Spleen (tissue), 11 donors: ENCODE measurements around the gene PPP2R5E. TPM values are rescaled to one million over a fixed set of nuclear protein-coding genes. Genes with fewer than 3 reads are reported as not detected.
A peak's percentile ranks its signal among the peaks of the same experiment; 100 is the strongest.

ENCODE experiments used
- DNase-seq: peaks from one replicate; pipeline ENCODE4 v3.0.0-alpha.2; 2020
- H3K27ac ChIP-seq, 8 donors: fragments of 200-600 bp; sonication (generic) in 7 of 8; 1 replicate in 4 of 8; 2 replicates in 4 of 8; pipeline versions ENCODE4 v1.5.0 to v1.8.0; 2016 to 2021; ENCODE audit warnings: inconsistent platforms in 4 of 8, mild to moderate bottlenecking in 4 of 8, moderate library complexity in 1 of 8
- H3K27me3 ChIP-seq, 7 donors: fragments of 200-600 bp; sonication (generic) in 6 of 7; replicated peaks in 1 of 7; 1 replicate in 4 of 7; 2 replicates in 3 of 7; pipeline versions ENCODE4 v1.5.0 to v1.8.0; 2016 to 2021; ENCODE audit warnings: inconsistent platforms in 3 of 7, mild to moderate bottlenecking in 1 of 7
- H3K36me3 ChIP-seq, 6 donors: fragments of 200-600 bp; sonication (generic) in 5 of 6; 1 replicate in 4 of 6; 2 replicates in 2 of 6; pipeline versions ENCODE4 v1.5.0 to v1.8.0; 2016 to 2021; ENCODE audit warnings: inconsistent platforms in 2 of 6
- H3K4me1 ChIP-seq, 6 donors: fragments of 200-600 bp; sonication (generic) in 5 of 6; 1 replicate in 3 of 6; 2 replicates in 3 of 6; pipeline versions ENCODE4 v1.5.0 to v1.8.0; 2016 to 2021; ENCODE audit warnings: inconsistent platforms in 3 of 6
- H3K4me3 ChIP-seq, 8 donors: fragments of 200-600 bp; sonication (generic) in 7 of 8; 1 replicate in 4 of 8; 2 replicates in 4 of 8; pipeline versions ENCODE4 v1.5.0 to v1.8.0; 2016 to 2021; ENCODE audit warnings: inconsistent platforms in 4 of 8, mild to moderate bottlenecking in 4 of 8, moderate library complexity in 2 of 8
- H3K9me3 ChIP-seq, 8 donors: fragments of 200-600 bp; sonication (generic) in 7 of 8; 1 replicate in 4 of 8; 2 replicates in 4 of 8; pipeline versions ENCODE4 v1.5.0 to v1.8.0; 2016 to 2021; ENCODE audit warnings: inconsistent platforms in 4 of 8
- CTCF ChIP-seq, 11 experiments: fragments of 200-600 bp in 7 of 11; fragments of 450-650 bp in 4 of 11; sonication (generic) in 4 of 11; IDR thresholded peaks in 8 of 11; conservative IDR thresholded peaks in 3 of 11; 1 replicate in 7 of 11; 2 replicates in 4 of 11; pipeline versions ENCODE4 v1.4.0 to v1.8.0; 2016 to 2021; ENCODE audit warnings: antibody characterized with exemption in 11 of 11, inconsistent platforms in 4 of 11, mild to moderate bottlenecking in 1 of 11
- POLR2A ChIP-seq, 3 donors: fragments of 450-650 bp; IDR thresholded peaks; one replicate each; pipeline ENCODE4 v1.5.1; 2017; ENCODE audit warnings: antibody characterized with exemption in 3 of 3, mild to moderate bottlenecking in 1 of 3
- POLR2AphosphoS5 ChIP-seq, 3 donors: sonication (generic); formaldehyde crosslinking; IDR thresholded peaks; one replicate each; pipeline ENCODE4 v1.5.1; 2017; ENCODE audit warnings: antibody characterized with exemption in 3 of 3
- WGBS, 5 donors: extraction: QIAGEN DNeasy Blood & Tissue Kit in 3 of 5; methylation state at CpG; one replicate each; pipeline versions ENCODE4 v1.1.5 to v1.1.7; 2013 to 2018; 5-methylcytosine and 5-hydroxymethylcytosine counted together
- intact Hi-C: fragments of 100-400 bp; cut with DNase I; formaldehyde crosslinking; loops from one replicate; pipeline ENCODE4 v1.15.0; 2023; ENCODE audit warnings: low total_unique reads
- polyA plus RNA-seq, 3 donors: library from polyadenylated mRNA; stranded (reverse); fragments of 200-250 nt; gene quantifications; one replicate each; pipeline ENCODE4 v1.2.1, GENCODE V29; 2013
- total RNA-seq, 7 donors: library from RNA; depleted of rRNA in 3 of 7; stranded (reverse); fragments of >200 nt in 3 of 7; fragmentation: NEBNext Ultra II Directional in 4 of 7; extraction: Animal tissue kit (Norgen Biotek cat#: 25700) in 4 of 7; gene quantifications; one replicate each; pipeline versions ENCODE4 v1.1.0 to v1.2.1, GENCODE V29; 2016 to 2021
- donor health status: healthy with polysubstance abuse.
- donor health status: DM: no; HTN: no; CAD: no; lungs with moderate emphysema.
- donor health status: DM: no; HTN: no; CAD: no.
- donor health status: Bipolar disorder and iron deficiency.
- donor health status: healthy.
- donor health status: DM: no; HTN: no; CAD: no.
- donor health status: DM: yes; HTN: yes; CAD: no.

Gene PPP2R5E
- total and polyA plus RNA-seq, 10 donors: 6.1 to 42.3 (median 29.1) TPM

- Histone ChIP-seq H3K9me3 (no peaks in the 10 kb centered on the region), H3K27ac (peak overlapping the region; percentile 88 to 95 (median 90)), H3K4me3 (peak overlapping the region; percentile 85 to 98 (median 91)), H3K4me1 (peaks cover 7 to 49% (median 30%) of the 10 kb centered on the region in 6 donors), H3K27me3 (no peaks in the 10 kb centered on the region), H3K36me3 (peaks cover 0 to 29% (median 20%) of the 10 kb centered on the region in 6 donors)
- intact Hi-C loops: loop anchor here (5.0 kb wide), 2 partner anchors 100 to 150 kb away; partner anchors contain the start of gene WDR89
- DNase-seq: no peak
- TF ChIP-seq POLR2A (IDR thresholded peaks at IDR 0.05) (no peak), CTCF (IDR thresholded peaks at IDR 0.05 in 8 of 11, conservative IDR thresholded peaks at IDR 0.05 in 3 of 11) (no peak), POLR2AphosphoS5 (IDR thresholded peaks at IDR 0.05) (no peak)
- WGBS, 5 donors: 0 to 1% (median 1%) methylated on average over 21 to 46 of the region's 46 CpGs
Measured at GRCh38 chr14:63542231-63542999, 762 bp downstream of the PPP2R5E start.

- peaks cover 0 to 50% (median 10%) of the 10 kb centered on the region in 6 donors for H3K4me1 ChIP-seq
- TF ChIP-seq POLR2AphosphoS5 (IDR thresholded peaks at IDR 0.05) (no peak), CTCF (IDR thresholded peaks at IDR 0.05 in 8 of 11, conservative IDR thresholded peaks at IDR 0.05 in 3 of 11) (no peak)
- intact Hi-C loops: no loop called here
- H3K36me3 ChIP-seq: peaks cover 0 to 88% (median 24%) of the 10 kb centered on the region in 6 donors
- no peak overlapping the region for H3K4me3 ChIP-seq
- no peak for DNase-seq
- H3K9me3 ChIP-seq: no peaks in the 10 kb centered on the region
- H3K27ac ChIP-seq: no peak overlapping the region
- no peaks in the 10 kb centered on the region for H3K27me3 ChIP-seq
Measured at GRCh38 chr14:63535918-63536317, 7.3 kb downstream of the PPP2R5E start.

GRCh38 chr14:63533474-63533873 lies 9.7 kb downstream of the PPP2R5E start:
- TF ChIP-seq CTCF (IDR thresholded peaks at IDR 0.05 in 8 of 11, conservative IDR thresholded peaks at IDR 0.05 in 3 of 11) (no peak), POLR2A (IDR thresholded peaks at IDR 0.05) (no peak), POLR2AphosphoS5 (IDR thresholded peaks at IDR 0.05) (no peak)
- no peak overlapping the region for H3K4me3 ChIP-seq
- H3K36me3 ChIP-seq: peaks cover 0 to 89% (median 17%) of the 10 kb centered on the region in 6 donors
- H3K27ac ChIP-seq: no peak overlapping the region
- no peak for DNase-seq
- 95 to 98% (median 97%) methylated on average over 15 of the region's 15 CpGs for WGBS, 5 donors
- H3K4me1 ChIP-seq: peaks cover 0 to 47% (median 5%) of the 10 kb centered on the region in 6 donors
- H3K27me3 ChIP-seq: no peaks in the 10 kb centered on the region
- intact Hi-C loops: no loop called here
- H3K9me3 ChIP-seq: no peaks in the 10 kb centered on the region

GRCh38 chr14:63524537-63525155 lies 18.5 kb downstream of the PPP2R5E start:
- intact Hi-C loops: no loop called here
- Histone ChIP-seq H3K9me3 (no peaks in the 10 kb centered on the region), H3K36me3 (peaks cover 0 to 49% (median 3%) of the 10 kb centered on the region in 6 donors), H3K27ac (peak overlapping the region in 7 of 8 donors; percentile 15 to 79 (median 38)), H3K4me3 (no peak overlapping the region), H3K4me1 (peaks cover 5 to 50% (median 22%) of the 10 kb centered on the region in 6 donors), H3K27me3 (no peaks in the 10 kb centered on the region)
- TF ChIP-seq POLR2AphosphoS5 (IDR thresholded peaks at IDR 0.05) (peak in 1 of 3 donors; percentile 32), CTCF (IDR thresholded peaks at IDR 0.05 in 8 of 11, conservative IDR thresholded peaks at IDR 0.05 in 3 of 11) (no peak)
- 74 to 87% (median 77%) methylated on average over 12 of the region's 12 CpGs for WGBS, 5 donors
- DNase-seq: no peak
